ENCODE results near the gene GUK1. TPM values are rescaled to one million over a fixed set of nuclear protein-coding genes. Genes with fewer than 3 reads are reported as not detected.

GUK1 gene
- polyA plus RNA-seq, 1 donor from 2014 or later: 502 TPM

- no peak overlapping the region for H2AFZ ChIP-seq (ENCODE audit: low read depth, low read length)
- no peak overlapping the region for H3K9ac ChIP-seq (ENCODE audit: low read length)
Observed at GRCh38 chr1:228162286-228163006, 22.4 kb downstream of the GUK1 start.

More at GRCh38 chr1:228162286-228163006, 22.4 kb downstream of the GUK1 start:
- Histone ChIP-seq H4K20me1 (ENCODE audit: insufficient read depth) (no peaks in the 10 kb centered on the region), H3K9me3 (ENCODE audit: low read length) (no peaks in the 10 kb centered on the region), H3K9me2 (ENCODE audit: insufficient read depth, low read length) (no peaks in the 10 kb centered on the region), H3K27me3 (ENCODE audit: insufficient read depth, low read depth, low read length) (no peaks in the 10 kb centered on the region), H3K36me3 (ENCODE audit: insufficient read depth, low read length) (no peaks in the 10 kb centered on the region), H3K79me2 (replicated peaks; ENCODE audit: insufficient read depth, low read length) (peaks cover 8% of the 10 kb centered on the region), H3K27ac (ENCODE audit: low read length) (no peak overlapping the region), H3F3A (ENCODE audit: insufficient read depth, low read length, poor library complexity, severe bottlenecking) (no peaks in the 10 kb centered on the region), H3K4me2 (ENCODE audit: low read length) (no peak overlapping the region), H3K4me3 (ENCODE audit: low read length) (no peak overlapping the region)
- TF ChIP-seq RAD21 (conservative IDR thresholded peaks at IDR 0.05) (no peak), EP300 (conservative IDR thresholded peaks at IDR 0.05; ENCODE audit: poor library complexity, severe bottlenecking) (no peak), SMC3 (conservative IDR thresholded peaks at IDR 0.05; ENCODE audit: poor library complexity) (no peak), TAF1 (IDR thresholded peaks at IDR 0.05; ENCODE audit: low read depth) (no peak), REST (IDR thresholded peaks at IDR 0.05; ENCODE audit: borderline replicate concordance) (no peak), CTCF (IDR thresholded peaks at IDR 0.05; ENCODE audit: poor library complexity, severe bottlenecking) (no peak), EZH2 (IDR thresholded peaks at IDR 0.05; ENCODE audit: borderline replicate concordance, insufficient read depth, low read length, poor library complexity, severe bottlenecking) (no peak), MXI1 (conservative IDR thresholded peaks at IDR 0.05; ENCODE audit: poor library complexity, severe bottlenecking) (no peak), POLR2AphosphoS5 (IDR thresholded peaks at IDR 0.05) (no peak)
